Stimulated activated CD4-positive, alpha-beta T cell treated with anti-CD3 and anti-CD28 coated beads, TNF-alpha, amount 100 ng/mL, for 24 hours (primary cell): Measurements from ENCODE around the gene NCOA1.
"Not testable (repeated sequence)": the region's sequence is repeated elsewhere in the genome, so short reads cannot be mapped to it uniquely, and the experiment has no call there.

Experiments
- DNase-seq, 3 experiments: peaks; one replicate each; pipeline ENCODE4 v3.0.0-alpha.2; 2020; ENCODE audit warnings: low read depth in 3 of 3

NCOA1 gene

DNA sequence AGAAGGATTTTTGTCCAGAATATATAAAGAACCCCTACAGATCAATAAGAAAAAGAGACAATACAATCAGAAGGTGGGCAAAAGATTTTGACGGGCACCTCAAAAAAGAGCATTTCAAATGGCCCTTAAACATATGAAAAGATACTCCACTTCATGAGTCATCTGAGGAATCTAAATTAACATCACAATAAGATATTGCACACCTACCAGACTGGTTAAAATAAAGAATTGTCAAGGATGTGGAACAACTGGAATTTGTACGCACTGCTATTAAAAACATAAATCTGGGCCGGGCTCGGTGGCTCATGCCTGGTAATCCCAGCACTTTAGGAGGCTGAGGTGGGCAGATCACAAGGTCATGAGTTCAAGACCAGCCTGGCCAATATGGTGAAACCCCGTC, 17.0 kb upstream of the NCOA1 start:
- no peak for DNase-seq

DNA sequence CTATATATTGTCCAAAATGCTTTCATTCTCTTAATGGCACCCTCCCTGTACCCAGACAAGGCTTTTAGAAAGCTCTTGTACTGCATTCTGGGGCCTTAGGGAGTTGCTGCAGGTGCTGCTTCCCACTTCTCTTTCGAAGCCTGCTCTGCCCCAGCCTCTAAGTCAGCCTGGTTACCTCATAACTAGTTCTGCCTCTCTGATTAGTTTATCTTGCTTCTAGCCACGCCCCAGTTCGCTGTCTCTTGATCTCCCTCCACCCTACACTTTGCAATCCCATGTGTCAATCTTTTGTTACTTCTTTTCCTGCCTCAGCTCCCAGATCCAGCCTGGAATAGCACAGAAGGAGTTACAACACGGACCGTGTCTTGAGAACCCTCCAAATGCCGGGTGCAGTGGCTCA, 13.8 kb upstream of the NCOA1 start:
- DNase-seq: no peak

DNA sequence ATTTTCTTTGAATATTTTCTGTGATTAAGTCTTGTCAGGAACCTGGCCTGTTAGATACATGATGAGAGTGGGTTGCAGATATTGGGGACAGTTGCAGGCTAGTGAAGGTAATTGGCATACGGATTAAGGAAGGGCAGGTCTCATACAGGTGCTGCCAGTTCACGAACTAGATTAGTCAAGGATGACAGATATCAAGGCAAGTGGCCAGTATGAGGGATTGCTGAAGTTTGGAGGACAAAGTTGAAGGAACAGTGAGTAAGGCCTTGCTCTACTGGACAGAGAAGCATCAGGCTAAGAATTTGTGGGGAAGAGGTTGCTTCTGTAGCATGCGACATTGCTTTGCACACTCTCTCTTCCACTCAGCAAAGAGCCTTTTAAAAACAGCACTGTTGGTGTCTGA, 12.8 kb upstream of the NCOA1 start:
- DNase-seq: no peak

DNA sequence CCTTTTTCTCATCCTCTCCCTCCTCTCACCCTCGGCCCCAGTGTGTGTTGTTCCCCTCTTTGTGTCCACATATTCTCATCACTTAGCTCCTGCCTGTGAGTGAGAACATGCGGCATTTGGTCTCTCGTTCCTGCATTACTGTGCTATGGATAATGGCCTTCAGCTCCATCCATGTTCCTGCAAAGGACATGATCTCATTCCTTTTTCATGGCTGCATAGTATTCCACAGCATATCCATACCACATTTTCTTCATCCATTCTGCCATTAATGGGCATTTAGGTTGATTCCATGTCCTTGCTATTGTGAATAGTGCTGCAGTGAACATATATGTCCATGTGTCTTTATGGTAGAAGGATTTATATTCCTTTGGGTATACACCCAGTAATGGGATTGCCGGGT, 10.8 kb upstream of the NCOA1 start:
- DNase-seq: no peak

DNA sequence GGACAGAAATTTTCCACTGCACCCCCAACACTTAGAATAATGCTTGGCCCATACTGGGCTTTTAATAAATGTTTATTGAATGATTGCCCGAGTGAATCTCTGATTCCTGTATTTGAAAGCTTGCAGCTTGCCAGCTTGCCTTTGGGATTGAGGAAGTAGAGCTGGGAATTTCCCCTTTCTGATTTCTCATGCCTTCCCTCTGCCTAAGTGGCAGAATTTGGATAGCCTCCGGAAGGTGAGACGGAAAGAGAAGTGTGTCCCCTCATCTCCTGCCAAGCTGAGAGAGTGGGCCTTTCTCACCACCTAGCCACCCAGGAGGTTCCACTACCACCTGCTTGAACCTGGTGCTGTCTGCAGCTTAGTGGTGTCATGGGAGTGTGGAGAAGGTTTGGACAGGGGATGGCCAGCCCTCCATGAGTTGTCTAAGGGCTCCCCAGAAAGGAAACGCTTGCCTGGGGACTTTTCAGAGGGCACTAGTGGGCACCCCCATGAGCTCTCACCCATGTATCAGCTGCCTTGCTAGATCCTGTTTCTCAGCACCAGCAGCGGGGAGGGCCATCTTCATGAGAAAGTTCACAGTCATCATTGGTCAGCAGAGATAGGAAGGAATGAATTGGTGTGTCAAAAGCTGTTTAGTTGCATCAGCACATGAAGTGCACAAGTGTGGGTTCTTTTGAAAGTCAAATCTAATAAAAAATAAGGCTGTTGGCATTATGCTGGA, 8.6 kb upstream of the NCOA1 start:
- no peak for DNase-seq

GRCh38 chr2:24482972-24483300, 8.1 kb upstream of the NCOA1 start:
- DNase-seq: no peak

DNA sequence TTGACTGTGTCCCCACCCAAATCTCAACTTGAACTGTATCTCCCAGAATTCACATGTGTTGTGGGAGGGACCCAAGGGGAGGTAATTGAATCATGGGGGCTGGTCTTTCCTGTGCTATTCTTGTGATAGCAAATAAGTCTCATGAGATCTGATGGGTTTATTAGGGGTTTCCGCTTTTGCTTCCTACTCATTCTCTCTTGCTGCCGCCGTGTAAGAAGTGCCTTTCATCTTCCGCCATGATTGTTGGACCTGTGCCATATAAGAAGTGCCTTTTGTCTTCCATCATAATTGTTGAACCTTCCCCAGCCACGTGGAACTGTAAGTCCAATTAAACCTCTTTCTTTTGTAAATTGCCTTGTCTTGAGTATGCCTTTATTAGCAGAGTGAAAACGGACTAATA, 6.4 kb upstream of the NCOA1 start:
- DNase-seq: not testable (repeated sequence)

DNA sequence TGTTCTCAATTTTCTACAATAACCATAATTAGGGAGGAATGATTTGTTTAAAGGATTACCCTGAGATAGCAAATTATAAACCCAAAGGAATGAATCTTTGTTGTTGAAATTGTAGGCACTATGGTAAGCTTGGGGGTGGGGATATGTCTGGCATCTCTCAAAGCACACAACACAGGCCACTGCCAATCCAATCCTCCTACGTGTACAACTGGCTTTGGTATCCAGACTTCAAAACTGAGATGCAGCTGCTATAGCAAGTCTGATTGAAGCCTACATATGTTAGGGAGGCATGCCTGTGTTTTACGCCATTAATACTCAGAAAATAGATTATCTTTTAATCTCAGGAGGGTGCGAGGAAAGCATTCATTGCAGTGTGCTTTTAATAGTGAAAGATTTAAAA, 5.9 kb upstream of the NCOA1 start:
- no peak for DNase-seq

DNA sequence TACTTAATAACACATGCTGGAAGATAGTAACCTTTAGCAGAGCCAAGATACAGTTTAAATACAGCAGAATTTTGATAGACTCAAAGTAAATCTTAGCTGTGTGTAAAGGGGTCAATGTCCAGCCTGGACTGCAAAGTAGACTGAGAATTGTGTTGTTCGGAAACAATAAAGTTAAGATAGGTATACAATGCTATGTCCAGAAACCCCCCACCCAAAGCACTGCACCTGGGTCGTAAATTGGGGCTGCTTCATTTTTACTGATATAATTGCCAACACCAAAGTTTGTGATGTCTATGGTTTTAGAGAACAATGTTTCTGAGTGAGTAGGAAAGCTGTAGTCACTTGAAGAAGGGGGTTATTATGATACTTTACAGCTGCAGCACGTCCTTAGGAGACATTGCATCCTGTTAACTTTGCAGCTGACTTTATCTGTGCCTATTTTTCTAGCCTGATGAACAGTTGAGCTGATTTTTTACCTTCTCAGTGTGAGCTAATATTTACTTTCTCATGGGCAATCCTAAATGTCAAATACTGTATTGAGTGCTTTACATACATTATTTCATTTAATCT, 4.3 kb upstream of the NCOA1 start:
- no peak for DNase-seq

- no peak for DNase-seq
These were observed 1.4 kb upstream of the NCOA1 start for GRCh38 chr2:24489465-24490180.

- no peak for DNase-seq
These were observed 819 bp upstream of the NCOA1 start for GRCh38 chr2:24490181-24490689.

- peak; percentile 27 to 51 (median 34) for DNase-seq
These were observed 727 bp downstream of the NCOA1 start for GRCh38 chr2:24491542-24492420.

GRCh38 chr2:24492421-24493279, 1.6 kb downstream of the NCOA1 start:
- no peak for DNase-seq

- no peak for DNase-seq
These were observed 2.7 kb downstream of the NCOA1 start for GRCh38 chr2:24493713-24494112.

GRCh38 chr2:24494410-24494809, 3.4 kb downstream of the NCOA1 start:
- no peak for DNase-seq

DNA sequence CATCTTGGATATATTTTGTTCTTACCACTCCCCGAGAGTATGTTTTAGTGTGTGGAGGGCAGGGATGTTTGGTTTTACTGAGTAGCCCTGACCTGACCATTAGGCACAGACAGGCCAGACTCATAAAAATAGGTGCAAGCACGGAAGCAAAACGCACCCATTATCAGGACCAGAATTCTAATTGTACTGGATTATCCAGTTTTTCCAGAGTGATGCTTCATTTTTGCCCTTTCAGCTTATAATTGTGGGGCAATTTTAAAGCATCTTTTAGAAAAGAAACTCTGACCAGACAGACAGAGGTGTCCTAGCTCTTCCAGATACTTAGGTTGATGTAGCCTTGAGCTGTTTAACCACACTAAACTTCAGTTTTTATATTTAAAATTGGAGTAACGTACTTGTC, 4.4 kb downstream of the NCOA1 start:
- DNase-seq: no peak

DNA sequence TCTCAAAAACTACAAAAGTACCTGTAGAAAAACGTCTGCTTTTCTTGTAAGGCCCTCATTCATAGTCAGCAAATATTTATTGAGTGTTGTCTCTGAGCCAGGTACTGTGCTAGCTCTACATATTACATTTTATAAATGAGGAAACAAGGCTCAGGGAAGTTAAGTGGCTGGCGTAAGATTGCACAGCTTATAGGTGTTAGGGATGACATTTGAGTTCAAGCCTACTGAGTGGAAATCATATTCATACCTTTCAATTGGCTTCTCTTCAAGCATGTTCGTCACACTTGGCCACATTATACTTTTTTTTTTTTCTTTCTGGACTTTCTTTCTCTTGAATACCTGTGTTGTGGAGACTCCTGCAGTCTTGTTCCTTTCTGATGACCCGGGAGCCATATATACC, 5.9 kb downstream of the NCOA1 start:
- no peak for DNase-seq

DNA sequence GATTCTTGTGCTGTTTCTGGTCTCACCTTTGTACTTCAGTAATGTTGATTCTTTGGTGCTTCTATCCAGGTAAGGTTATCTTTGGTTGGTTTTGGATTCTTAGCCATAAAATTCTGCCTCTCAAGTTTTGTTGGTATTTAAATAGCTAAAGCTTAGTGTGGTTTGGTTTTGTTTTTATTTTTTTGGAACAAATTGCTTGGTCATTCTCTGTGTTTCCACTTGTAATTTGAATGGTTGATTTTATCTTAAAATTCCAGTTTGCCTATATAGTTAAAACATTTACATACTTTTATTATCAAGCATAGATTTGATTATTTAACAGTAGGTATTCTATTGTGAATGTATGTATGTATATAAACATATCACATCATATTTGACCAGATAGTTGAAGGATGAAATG, 6.6 kb downstream of the NCOA1 start:
- no peak for DNase-seq

GRCh38 chr2:24498121-24498520, 7.1 kb downstream of the NCOA1 start:
- DNase-seq: no peak

DNA sequence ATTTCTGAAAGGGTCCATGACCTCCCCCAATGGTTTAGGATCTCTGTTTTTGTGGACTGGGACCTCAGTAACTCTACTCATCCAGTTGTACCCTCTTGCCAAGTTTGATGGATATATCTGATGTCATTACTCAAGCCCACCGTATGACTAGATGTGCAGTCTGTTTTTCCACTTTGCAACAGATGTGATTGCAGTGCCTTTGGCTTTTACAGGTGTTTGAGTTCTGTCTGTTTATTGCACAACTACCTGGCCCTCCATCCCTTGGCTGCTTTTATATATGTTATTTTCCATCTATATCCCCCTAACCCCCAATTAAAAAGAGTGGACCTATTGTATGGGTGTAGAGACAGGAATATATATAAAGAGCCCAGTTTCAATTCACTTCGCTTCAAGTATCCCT, 10.8 kb downstream of the NCOA1 start:
- DNase-seq: no peak
